ENCODE data around the gene ADGRV1.
"Not testable (repeated sequence)": the region's sequence is repeated elsewhere in the genome, so short reads cannot be mapped to it uniquely, and the experiment has no call there.

DNA sequence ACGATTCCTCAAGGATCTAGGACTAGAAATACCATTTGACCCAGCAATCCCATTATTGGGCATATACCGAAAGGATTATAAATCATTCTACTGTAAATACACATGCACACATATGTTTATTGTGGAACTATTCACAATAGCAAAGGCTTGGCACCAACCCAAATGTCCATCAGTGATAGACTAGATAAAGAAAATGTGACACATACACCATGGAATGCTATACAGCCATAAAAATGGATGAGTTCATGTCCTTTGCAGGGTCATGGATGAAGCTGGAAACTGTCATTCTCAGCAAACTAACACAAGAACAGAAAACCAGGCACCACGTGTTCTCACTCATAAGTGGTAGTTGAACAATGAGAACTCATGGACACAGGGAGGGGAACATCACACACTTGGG is 241.9 kb downstream of the ADGRV1 start:
- not testable (repeated sequence) for TF ChIP-seq ARNT (IDR thresholded peaks at IDR 0.05); SP1 (IDR thresholded peaks at IDR 0.05); FOXA1 (IDR thresholded peaks at IDR 0.05); BHLHE40 (IDR thresholded peaks at IDR 0.05; ENCODE audit: borderline replicate concordance); FOXK2 (IDR thresholded peaks at IDR 0.05)
